Activated CD8-positive, alpha-beta T cell treated with anti-CD3 and anti-CD28 coated beads, Interleukin-2, amount 10 ng/mL, durations not matched to agents 7 days and 5 days (primary cell): ENCODE data around the gene DENND1A. TPM values are rescaled to one million over a fixed set of nuclear protein-coding genes. Genes with fewer than 3 reads are reported as not detected.

ENCODE experiments used
- ATAC-seq: fragments of 150-1000 bp; cut with Tn5 transposase; one replicate; pipeline ENCODE4 v1.10.0; 2021; ENCODE audit warnings: moderate library complexity
- CTCF ChIA-PET: fragments of 350-600 bp; sonication (Branson Sonifier 250); formaldehyde crosslinking; loops from one replicate; lab custom pipeline; 2021; ENCODE audit warnings: antibody characterized with exemption; lab: Charles Lee
- POLR2A ChIA-PET: fragments of 350-600 bp; sonication (Branson Sonifier 250); formaldehyde crosslinking; loops from one replicate; lab custom pipeline; 2021; ENCODE audit warnings: antibody characterized with exemption; lab: Charles Lee
- DNase-seq: peaks from one replicate; pipeline ENCODE4 v3.0.0-alpha.2; 2020
- H3K27ac Mint-ChIP-seq: one replicate; pipeline ENCODE4 v1.8.0; 2021; ENCODE audit warnings: mild to moderate bottlenecking, mixed read lengths
- H3K27me3 Mint-ChIP-seq: one replicate; pipeline ENCODE4 v1.8.0; 2021; ENCODE audit warnings: low read depth, mixed read lengths
- H3K36me3 Mint-ChIP-seq: one replicate; pipeline ENCODE4 v1.8.0; 2021; ENCODE audit warnings: low read depth, mixed read lengths
- H3K4me1 Mint-ChIP-seq: one replicate; pipeline ENCODE4 v1.8.0; 2021; ENCODE audit warnings: low read depth, mixed read lengths
- H3K4me3 Mint-ChIP-seq: one replicate; pipeline ENCODE4 v1.8.0; 2021; ENCODE audit warnings: mild to moderate bottlenecking, mixed read lengths
- H3K9me3 Mint-ChIP-seq: one replicate; pipeline ENCODE4 v1.8.0; 2022; ENCODE audit warnings: mixed read lengths; ENCODE audit not compliant: insufficient read depth
- total RNA-seq, 2 experiments: library from RNA; stranded (reverse); gene quantifications; one replicate each; pipeline ENCODE4 v1.2.3, GENCODE V29; 2021

DENND1A gene
- total RNA-seq, 2 experiments from 2014 or later: 13.0 to 15.5 TPM

DNA sequence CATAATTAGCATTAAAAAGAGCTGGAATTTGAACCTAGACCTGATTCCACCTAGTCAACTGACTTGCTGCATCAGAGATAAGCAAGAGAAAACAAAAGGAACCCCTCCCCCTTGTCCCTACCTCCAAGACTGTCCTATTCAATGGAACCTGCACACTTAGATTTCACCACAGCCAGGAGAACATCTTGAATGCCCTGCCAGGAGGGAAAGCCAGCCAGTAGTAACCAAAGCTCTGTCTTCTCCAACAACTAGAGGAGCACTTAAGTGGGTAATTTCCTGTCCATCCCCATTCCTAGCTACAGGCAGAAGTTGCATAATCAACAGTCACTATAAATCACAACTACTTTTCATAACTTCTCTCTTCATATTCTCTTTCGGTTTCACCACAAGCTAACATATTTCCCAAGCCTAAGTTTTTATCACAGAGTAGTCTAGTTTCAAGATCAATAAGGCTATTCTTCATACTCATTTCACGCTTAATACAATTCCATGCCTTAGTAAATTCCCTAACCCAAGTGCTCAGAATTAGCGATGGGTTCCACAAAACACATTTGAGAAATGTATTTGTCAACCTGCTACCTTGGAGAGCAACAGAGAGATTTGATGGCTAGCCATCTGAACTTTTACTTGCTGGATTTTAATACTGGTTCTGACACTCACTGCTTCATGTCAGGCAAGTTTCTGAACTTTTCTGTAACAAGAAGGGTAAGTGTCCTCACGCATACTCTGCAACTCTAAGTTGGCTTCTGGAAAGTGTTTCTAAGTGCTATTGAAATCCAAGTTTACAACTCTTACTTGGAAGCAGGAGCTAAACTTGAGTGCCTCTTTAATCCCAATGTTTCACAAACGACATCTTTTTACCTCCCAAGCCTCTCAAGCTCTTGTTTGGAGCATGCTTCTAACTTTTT, 2.0 kb downstream of the DENND1A start:
- Mint-ChIP-seq H3K36me3 (peaks cover 2% of the 10 kb centered on the region), H3K4me1 (peaks cover 41% of the 10 kb centered on the region), H3K27me3 (peaks cover 8% of the 10 kb centered on the region), H3K27ac (no peak overlapping the region), H3K9me3 (no peaks in the 10 kb centered on the region), H3K4me3 (peak overlapping the region; percentile 80)
- ATAC-seq (no peak), DNase-seq (no peak)
- ChIA-PET CTCF (interaction anchor here (1.2 to 1.3 kb wide), 2 partner anchors 304 to 385 kb away, joined by 3 to 4 read pairs; no protein-coding TSS in a partner anchor), POLR2A (no interaction called here)

DNA sequence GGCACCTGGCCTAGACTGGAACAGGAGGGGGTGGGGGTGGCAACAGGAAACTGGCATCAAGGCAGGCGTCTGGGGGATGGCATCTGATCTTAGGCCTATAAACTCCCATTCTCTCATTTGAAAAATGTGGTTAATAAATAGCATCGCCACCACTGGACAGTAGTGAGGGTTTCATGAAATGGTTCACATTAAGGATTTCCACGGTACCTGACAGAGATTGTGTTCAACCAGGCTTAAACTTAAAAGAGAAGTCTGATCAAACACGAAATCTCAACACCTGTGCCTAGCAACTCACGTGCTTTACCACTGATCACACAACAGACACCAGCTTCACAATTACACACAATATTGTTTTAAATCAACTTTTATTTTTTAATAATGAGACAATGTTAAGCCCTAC, 3.0 kb downstream of the DENND1A start:
- no peak for DNase-seq
- no peak overlapping the region for H3K27ac Mint-ChIP-seq
- H3K9me3 Mint-ChIP-seq: no peaks in the 10 kb centered on the region
- H3K4me3 Mint-ChIP-seq: no peak overlapping the region
- peaks cover 7% of the 10 kb centered on the region for H3K27me3 Mint-ChIP-seq
- ChIA-PET POLR2A (no interaction called here), CTCF (no interaction called here)
- H3K4me1 Mint-ChIP-seq: peaks cover 41% of the 10 kb centered on the region
- peaks cover 2% of the 10 kb centered on the region for H3K36me3 Mint-ChIP-seq
- ATAC-seq: no peak

DNA sequence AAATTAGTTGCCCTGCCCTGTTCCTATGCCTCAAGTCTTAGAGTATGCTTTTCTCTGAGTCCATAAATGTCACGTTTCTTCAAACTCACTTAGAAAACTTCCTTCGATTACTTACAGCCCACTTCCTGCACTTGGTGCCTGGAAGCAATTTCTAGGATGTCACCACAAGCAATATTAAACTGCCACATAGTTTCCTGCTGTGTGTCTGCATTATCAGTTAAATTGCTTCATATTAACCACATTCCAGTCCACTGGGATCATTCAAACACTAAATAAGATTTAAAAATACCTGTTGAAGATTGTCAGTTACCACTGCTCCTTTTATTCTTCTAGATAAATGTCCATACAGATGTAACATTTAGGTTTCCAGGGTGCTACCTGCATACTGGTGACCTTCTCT, 4.1 kb downstream of the DENND1A start:
- Mint-ChIP-seq H3K9me3 (no peaks in the 10 kb centered on the region), H3K4me1 (peaks cover 45% of the 10 kb centered on the region), H3K36me3 (peaks cover 2% of the 10 kb centered on the region), H3K27me3 (peaks cover 2% of the 10 kb centered on the region), H3K27ac (no peak overlapping the region), H3K4me3 (no peak overlapping the region)
- ChIA-PET CTCF (no interaction called here), POLR2A (no interaction called here)
- ATAC-seq: no peak
- no peak for DNase-seq

DNA sequence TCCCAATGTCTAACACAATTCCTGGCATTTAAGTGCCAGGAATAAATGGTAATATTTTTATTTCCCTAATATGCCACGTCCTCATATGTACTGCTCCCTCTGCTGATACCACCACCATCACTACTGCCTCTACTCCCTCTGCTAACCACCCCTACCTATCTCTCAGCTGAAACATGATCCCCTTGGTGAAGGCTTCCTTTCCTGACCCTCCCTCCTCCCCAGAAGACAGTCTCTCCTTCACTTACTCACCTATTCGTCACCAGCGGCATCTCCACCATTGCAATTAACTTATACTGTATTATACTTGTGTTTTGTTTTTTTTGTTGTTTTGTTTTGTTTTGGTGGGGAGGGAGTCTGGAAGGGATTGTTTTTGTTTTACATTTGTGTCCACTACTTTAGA, 4.8 kb downstream of the DENND1A start:
- POLR2A ChIA-PET: no interaction called here
- CTCF ChIA-PET: no interaction called here
- Mint-ChIP-seq H3K36me3 (peaks cover 2% of the 10 kb centered on the region), H3K4me3 (no peak overlapping the region), H3K27me3 (no peaks in the 10 kb centered on the region), H3K27ac (no peak overlapping the region), H3K9me3 (no peaks in the 10 kb centered on the region), H3K4me1 (peaks cover 38% of the 10 kb centered on the region)
- DNase-seq: no peak
- no peak for ATAC-seq

DNA sequence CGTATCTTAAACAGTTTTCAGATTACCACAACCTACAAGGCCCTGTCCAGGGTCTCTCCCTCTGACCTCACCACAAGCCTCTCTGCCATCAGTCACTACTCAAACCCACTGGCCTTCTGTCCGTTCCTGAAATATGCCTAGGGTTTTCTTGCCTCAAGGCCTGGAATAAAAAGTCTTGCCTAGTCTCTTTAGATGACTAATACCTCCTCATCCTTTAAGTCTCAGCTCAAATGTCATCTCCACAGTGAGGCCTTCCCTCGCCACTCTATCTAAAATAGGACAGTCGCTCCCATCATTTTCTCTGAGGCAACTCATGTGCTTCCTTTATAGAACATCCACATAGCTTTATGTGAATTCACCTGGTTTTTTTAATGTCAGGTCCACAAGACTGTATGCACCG, 5.2 kb downstream of the DENND1A start:
- POLR2A ChIA-PET: no interaction called here
- Mint-ChIP-seq H3K4me1 (peaks cover 38% of the 10 kb centered on the region), H3K4me3 (no peak overlapping the region)

DNA sequence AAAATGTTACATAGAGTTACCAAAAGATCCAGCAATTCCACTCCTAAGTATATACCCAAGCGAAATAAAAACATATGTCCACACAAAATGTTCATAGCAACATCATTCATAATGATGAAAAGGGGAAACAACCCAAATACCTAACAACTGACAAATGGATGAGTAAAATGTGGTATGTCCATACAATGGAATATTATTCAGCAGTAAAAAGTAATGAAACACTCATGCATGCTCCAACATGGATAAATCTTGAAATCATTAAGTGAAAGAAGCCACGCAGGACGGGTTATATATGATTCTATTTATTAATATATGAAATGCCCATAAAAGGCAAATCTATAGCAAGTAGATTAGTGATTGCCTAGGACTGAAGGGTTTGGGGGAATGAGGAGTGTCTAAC, 6.0 kb downstream of the DENND1A start:
- DNase-seq (no peak), ATAC-seq (no peak)
- Mint-ChIP-seq H3K27me3 (no peaks in the 10 kb centered on the region), H3K4me1 (peaks cover 34% of the 10 kb centered on the region), H3K27ac (no peak overlapping the region), H3K9me3 (no peaks in the 10 kb centered on the region), H3K4me3 (no peak overlapping the region), H3K36me3 (peaks cover 2% of the 10 kb centered on the region)
- POLR2A ChIA-PET: no interaction called here
- CTCF ChIA-PET: no interaction called here

More for the DNA sequence above, 5.2 kb downstream of the DENND1A start:
- no peak overlapping the region for H3K27ac Mint-ChIP-seq
- no peaks in the 10 kb centered on the region for H3K9me3 Mint-ChIP-seq
- no peaks in the 10 kb centered on the region for H3K27me3 Mint-ChIP-seq
- peaks cover 2% of the 10 kb centered on the region for H3K36me3 Mint-ChIP-seq
- DNase-seq (no peak), ATAC-seq (no peak)
- CTCF ChIA-PET: no interaction called here

DNA sequence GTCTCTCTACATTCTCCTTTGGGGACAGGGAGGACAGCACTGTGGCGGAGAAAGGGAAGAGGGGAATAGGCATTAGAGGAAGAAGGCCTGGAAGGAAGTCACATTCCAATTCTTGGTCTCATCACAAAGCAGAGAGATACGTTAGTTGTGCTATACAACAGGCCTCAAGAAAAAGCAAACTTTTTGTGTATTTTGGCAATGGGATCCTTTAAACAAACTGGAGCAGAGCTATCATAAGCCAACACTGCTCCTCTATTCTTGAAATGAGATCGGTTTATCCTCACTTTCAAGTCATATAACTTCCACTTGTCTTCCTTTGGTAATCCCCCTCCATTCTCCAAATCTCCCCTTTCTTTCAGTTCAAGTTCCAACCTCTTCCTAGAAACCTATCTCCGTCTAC, 6.5 kb downstream of the DENND1A start:
- Mint-ChIP-seq H3K9me3 (no peaks in the 10 kb centered on the region), H3K4me1 (peaks cover 29% of the 10 kb centered on the region), H3K4me3 (no peak overlapping the region), H3K27me3 (no peaks in the 10 kb centered on the region), H3K27ac (no peak overlapping the region), H3K36me3 (peaks cover 6% of the 10 kb centered on the region)
- POLR2A ChIA-PET: no interaction called here
- CTCF ChIA-PET: no interaction called here
- ATAC-seq: no peak
- DNase-seq: no peak

DNA sequence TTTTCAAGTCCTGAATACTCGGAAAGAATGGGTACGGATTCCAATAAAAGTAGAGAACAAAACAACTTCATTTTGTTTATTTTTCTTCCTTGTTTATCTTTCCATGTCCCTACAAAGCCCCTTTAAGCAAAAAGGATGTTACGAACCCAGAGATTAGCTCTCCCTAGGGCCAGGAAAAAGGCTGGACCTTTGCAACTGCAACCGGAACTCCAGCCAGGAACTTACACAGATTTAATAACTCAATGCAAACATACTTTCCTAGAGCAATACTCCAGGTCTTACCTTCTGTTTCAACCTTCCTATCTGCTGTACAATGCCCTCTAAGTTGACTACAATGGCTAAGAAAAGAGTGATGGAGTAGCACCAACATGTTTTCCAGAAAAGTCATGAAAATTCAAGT, 7.0 kb downstream of the DENND1A start:
- Mint-ChIP-seq H3K27ac (no peak overlapping the region), H3K4me3 (no peak overlapping the region), H3K27me3 (no peaks in the 10 kb centered on the region), H3K9me3 (no peaks in the 10 kb centered on the region), H3K36me3 (peaks cover 6% of the 10 kb centered on the region), H3K4me1 (peaks cover 25% of the 10 kb centered on the region)
- no peak for ATAC-seq
- no peak for DNase-seq
- CTCF ChIA-PET: no interaction called here
- POLR2A ChIA-PET: no interaction called here

DNA sequence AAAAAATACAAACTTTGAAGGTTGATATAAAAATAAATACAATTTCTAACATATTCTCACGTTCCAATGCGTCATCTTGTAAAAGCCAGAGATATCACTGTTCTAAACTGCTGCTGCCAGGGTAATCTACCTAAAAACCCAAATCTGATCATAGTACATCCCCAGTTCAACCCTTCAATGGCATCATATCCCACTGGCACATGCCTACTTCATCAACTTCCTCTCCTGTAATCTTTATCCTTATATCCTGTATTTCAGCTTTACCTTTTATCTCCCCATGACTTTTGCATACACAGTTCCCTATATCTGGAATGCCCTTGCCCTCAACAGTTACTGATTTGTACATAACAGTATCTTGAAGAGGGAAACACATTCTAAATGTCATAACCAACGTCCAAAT, 7.5 kb downstream of the DENND1A start:
- Mint-ChIP-seq H3K27ac (no peak overlapping the region), H3K4me1 (peaks cover 20% of the 10 kb centered on the region), H3K9me3 (no peaks in the 10 kb centered on the region), H3K36me3 (peaks cover 4% of the 10 kb centered on the region), H3K4me3 (no peak overlapping the region), H3K27me3 (no peaks in the 10 kb centered on the region)
- ATAC-seq: no peak
- POLR2A ChIA-PET: no interaction called here
- CTCF ChIA-PET: no interaction called here
- DNase-seq: no peak

DNA sequence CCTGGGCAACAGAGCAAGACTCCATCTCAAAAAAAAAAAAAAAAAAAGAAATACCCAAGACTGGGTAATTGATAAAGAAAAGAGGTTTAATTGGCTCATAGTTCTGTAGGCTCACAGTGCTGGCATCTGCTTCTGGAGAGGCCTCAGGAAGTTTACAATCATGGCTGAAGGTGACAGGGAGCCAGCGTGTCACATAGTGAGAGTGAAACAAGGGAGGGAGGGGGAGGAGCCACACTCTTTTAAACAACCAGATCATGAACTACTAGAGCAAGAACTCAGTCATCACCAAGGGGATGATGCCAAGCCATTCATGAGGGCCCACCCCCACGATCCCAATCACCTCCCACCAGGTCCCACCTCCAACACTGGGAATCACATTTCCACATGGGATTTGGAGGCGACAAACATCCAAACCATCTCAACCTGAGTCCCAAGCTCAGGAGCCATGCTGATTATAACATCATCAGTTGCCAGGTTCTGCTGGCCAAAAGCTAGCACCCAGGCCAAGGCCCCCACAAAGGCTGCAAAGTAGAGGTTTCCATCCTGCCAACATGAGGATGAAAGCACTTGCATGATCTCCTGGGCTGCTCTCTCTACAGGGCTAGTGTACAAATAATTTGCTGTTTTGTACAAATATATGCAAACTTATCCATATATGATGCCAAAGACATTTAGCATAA, 15.3 kb downstream of the DENND1A start:
- H3K27me3 Mint-ChIP-seq: no peaks in the 10 kb centered on the region
- ATAC-seq (no peak), DNase-seq (no peak)
- H3K9me3 Mint-ChIP-seq: peaks cover 2% of the 10 kb centered on the region
- no peak overlapping the region for H3K27ac Mint-ChIP-seq
- no peak overlapping the region for H3K4me3 Mint-ChIP-seq
- peaks cover 9% of the 10 kb centered on the region for H3K36me3 Mint-ChIP-seq
- ChIA-PET CTCF (no interaction called here), POLR2A (no interaction called here)
- no peaks in the 10 kb centered on the region for H3K4me1 Mint-ChIP-seq

DNA sequence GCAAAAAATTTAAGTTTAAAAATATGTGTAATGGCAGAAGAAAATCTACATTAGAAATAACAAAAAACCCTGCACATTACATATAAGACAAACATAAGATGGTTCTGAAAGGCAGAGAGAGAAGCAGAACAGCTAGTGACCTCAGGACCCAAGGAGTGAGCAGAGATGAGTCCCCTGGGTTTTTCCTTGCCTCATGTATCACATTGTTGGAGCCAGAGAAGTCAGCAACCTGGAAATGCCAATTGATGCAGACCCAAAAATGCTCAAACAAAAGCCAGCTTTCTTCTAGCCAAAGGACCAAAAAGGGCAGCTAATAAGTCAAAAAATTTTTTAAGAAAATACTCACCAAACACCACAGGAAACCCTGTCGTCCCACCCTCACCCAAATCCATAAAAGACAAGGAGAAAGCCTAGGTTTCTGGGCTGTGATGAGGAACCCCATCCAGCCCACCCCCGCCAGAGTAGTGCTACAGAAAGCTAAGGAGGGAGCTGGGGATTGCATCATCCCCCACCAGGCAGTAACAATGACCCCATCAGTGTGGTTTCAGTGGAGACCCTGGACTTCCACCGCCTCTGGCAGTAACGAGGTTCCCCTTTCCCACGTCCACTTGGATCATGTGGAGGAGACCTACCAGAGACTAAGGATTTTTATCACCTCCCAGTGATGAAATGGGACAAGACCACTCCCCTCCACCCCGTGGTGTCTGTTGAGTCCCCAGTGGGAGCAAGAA, 17.6 kb downstream of the DENND1A start:
- no peak overlapping the region for H3K4me3 Mint-ChIP-seq
- ChIA-PET CTCF (no interaction called here), POLR2A (no interaction called here)
- H3K36me3 Mint-ChIP-seq: peaks cover 5% of the 10 kb centered on the region
- no peaks in the 10 kb centered on the region for H3K4me1 Mint-ChIP-seq
- no peaks in the 10 kb centered on the region for H3K27me3 Mint-ChIP-seq
- no peak for DNase-seq
- ATAC-seq: no peak
- H3K9me3 Mint-ChIP-seq: peaks cover 6% of the 10 kb centered on the region
- H3K27ac Mint-ChIP-seq: no peak overlapping the region

DNA sequence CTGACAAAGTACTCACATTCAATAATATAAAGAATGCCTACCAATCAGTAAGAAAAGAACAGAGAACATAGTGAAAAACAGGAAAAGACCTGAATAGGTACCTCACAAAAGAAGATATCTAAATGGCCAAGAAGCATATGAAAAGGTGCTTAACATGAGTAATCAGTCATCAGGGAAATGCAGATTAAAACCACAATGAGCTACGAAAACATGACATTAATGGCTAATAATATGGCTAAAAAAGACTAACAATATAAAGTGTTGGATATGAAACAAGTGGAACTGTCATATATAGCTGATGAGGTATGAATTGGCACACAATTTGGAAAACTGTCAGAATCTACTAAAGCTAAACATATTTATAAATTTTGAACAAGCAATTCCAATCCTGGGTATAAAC, 18.9 kb downstream of the DENND1A start:
- ChIA-PET CTCF (interaction anchor here (0.8 kb wide), 1 partner anchor 10 kb away, joined by 3 read pairs; no protein-coding TSS in a partner anchor), POLR2A (no interaction called here)
- ATAC-seq: no peak
- Mint-ChIP-seq H3K36me3 (peaks cover 5% of the 10 kb centered on the region), H3K27me3 (no peaks in the 10 kb centered on the region), H3K4me1 (no peaks in the 10 kb centered on the region), H3K4me3 (no peak overlapping the region), H3K27ac (no peak overlapping the region), H3K9me3 (peaks cover 6% of the 10 kb centered on the region)
- no peak for DNase-seq
